HG03097 (cell line): ENCODE data around the gene POU3F1.

Source experiments
- ATAC-seq: cut with Tn5 transposase; IDR thresholded peaks from one replicate; pipeline ENCODE4 v1.9.1; 2021; ENCODE audit not compliant: unreplicated experiment, low FRiP score

The POU3F1 gene

DNA sequence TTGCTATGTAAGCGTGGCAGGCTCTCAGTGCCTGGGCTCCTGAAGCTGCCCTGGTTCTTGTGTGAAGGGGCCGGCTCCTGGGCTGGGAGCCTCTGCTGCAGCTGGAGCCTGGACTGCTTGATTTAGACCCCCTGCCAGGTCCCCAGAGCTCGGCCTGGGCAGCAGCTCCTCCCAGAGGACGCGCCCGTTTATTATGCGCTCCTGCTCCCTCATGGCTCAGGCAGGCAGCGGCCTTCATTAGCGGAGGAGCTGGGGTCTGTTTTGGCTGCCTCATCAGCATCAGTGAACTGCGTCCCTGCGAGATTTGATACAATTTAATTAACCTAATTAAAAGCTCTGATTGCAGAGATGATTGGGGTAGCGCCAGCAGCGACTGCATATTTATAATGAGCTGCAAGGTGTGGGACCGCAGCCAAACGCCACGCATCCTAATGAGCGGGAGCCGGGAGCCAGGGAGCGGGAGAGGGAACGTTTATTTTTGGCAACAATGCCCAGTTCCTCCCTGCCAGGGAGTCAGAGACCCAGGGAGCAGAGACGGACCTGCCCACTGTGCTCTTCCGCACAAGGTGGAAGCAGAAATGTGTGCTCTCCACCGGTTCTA is 17.4 kb downstream of the POU3F1 start:
- ATAC-seq = no peak

DNA sequence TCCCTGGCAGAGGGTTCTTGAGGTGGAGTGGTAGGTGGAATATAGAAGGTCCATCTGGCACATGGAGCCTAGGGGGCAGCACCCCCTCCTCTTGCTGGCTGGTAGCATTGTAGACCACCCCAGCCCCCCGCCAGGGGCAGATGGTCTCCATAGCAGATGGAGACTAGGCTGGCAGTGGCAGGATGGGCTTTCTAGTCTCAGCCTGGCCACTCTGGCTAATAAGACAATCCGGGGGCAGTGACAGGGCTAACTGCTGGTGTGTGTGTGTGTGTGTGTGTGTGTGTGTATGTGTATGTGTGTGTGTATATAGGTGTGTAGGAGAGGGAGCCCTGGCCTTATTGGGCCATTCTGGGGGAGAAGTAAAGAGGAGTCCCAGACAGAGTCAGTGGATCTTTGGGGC is 17.9 kb downstream of the POU3F1 start:
- peak; percentile 3 for ATAC-seq

DNA sequence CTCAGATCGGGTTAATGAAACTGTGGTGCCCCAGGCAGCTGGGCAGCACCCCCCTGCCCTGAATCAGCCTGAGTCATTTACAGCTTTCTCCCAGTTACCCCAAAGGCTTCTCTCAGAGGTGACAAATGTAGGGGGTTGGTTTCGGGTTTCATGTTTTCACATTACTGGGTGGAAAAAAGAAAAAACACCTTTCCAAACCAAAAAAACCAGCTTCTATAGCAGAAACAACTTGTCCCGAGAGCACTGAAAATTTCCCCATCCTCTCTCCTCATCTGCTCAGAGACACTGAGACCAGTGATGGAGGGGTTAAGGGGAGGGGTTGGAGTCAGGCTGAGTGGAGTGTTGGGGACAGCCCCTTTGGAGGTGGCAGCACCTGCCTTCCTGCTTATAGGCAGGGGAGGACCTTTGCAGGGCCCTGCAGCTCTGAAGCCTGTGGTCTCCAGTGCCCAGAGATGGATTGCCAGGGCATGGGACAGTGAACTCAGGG is 18.4 kb downstream of the POU3F1 start:
- ATAC-seq = peak; percentile 61

DNA sequence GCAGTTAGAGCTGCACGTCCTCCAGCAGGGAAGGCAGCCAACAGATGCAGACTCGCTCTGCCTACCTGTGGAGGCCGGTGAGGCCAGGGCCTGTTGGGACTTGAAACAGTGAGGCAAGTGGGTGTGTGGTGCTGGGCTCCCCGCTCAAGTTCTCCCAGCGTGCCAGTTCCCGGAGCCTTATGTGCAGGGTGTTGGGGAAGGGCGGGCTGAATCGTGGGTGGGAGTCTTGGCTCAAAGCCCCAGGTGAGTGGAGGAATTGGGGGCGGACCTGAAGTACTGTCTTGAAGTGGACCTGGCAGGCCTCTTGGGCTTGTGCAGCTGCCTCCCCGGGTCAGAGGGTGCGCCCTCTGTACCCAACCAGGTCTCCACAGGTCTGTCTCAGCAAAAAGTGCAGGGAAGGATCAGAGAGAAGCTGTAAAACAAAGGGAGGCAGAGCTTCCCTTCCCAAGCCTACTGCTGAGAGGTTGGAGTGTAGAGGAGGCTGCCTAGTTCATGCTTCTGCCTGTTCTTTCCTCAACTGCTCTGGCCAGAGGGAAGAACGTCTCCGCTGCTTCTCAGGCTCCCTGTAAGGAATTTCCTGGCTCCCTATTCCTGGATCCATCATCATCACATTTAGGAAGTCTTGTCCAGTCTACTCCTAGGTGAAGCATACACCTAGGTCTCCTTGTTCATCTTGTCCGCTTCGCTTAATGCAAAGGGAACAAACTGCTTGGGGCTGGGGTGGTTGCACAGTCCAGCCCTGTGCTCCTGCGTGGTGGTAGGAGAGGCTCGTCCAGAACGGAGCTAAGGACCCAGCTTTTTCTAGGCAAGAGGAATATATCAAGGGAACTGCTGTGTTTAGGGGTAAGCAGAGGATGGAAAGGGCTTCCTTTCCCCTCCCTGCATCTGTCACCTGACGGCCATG is 19.1 kb downstream of the POU3F1 start:
- ATAC-seq = no peak

DNA sequence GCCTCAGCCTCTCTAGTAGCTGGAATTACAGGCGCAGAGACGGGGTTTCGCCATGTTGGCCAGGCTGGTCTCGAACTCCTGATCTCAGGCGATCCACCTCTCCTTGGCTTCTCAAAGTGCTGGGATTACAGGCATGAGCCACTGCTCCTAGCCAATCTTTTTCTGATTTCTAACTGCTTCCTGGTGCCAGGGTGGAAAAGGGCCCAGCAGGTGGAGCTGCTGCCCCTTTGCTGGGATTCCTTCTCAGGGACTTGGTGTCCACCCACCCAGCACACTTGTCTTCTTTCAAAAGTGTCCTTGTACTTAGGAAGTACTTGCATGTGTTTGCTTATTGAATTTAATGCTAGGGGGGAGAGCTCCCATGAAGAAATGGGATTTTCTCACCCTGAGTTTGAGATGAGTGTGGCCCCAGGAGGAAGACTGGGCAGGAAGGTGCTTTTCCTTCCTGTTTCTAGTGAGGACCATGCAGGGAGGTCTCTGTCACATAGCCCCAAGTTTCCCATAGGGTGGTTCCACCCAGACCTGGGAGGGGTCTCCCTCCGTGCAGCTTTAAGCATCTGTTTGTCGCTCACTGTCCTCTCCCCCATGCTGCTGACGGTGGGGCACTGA is 19.9 kb downstream of the POU3F1 start:
- ATAC-seq = no peak

DNA sequence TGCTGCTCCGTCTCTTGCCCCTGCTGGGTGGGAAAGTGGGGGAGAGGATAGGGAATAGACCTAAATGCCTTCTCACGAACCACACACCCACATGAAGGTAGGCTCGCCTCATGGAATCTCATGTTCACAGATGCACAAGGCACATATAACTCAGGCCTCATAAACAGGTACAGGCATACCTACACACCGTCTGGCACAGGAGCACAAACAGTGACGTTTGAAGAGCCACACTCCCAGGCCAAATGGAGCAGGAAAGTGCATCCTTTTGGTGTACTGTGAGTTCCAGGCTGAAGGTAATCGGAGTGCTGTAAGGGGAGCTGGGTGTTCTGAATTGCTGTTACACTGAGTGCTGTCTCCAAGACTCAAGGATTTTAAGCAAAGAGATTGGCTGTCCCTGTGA is 20.9 kb downstream of the POU3F1 start:
- ATAC-seq = no peak

DNA sequence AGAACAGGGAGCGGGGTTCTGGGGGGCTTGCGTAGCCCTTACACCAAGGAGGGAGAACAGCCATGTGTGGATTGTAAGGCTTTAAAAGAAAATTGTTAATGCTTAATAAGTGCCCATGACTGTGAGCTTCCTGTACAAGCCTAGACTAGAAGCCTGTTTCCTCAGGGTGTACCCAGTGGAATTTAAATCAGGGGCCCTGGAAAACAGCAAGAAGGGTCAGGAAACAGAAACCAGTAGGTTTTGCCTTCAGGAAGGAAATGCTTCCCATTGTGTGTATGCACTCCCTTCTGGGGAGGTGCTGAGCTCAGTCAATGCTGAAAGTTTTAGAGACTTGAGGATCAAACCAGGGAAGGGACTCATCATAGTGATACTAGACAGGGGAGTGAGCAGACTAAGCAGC is 21.4 kb downstream of the POU3F1 start:
- ATAC-seq = no peak

DNA sequence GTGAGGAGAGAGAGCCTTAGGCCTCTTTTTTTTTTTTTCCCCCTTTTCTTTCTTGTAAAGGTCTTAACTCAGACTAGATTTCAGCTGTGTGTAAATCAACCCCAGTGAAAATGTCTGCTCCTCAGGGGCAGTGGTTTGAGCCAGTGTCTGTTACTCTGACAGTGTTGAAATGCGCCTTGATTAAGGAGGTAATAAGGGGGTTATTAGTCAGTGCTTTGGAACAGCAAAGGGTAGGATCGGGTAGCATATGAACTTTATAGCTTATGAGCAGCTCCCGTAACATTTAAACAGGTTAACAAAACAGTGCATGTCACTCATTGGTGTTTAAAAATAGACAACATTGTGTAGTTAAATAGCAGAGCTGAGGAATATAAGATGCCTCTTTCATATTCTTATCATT is 23.8 kb downstream of the POU3F1 start:
- ATAC-seq = no peak

DNA sequence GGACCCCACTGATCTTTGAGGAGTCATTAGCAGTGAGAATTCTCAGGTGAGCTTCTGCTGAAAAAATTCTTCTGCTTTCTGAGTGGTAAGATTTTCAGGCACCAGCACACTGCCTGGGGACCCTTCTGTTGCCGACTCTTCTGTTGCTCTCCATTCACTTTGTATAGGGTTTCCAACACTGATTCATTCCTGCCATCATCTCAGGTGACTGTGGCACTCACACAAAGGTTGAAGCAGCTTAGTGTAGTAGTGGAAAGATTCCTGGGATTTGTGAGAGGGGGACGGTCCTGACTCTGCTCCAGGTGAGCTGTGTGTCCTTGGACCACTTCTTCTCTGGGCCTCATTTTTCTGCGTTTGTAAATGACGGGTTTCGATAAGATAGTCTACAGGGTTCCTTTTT is 24.6 kb downstream of the POU3F1 start:
- ATAC-seq = no peak

DNA sequence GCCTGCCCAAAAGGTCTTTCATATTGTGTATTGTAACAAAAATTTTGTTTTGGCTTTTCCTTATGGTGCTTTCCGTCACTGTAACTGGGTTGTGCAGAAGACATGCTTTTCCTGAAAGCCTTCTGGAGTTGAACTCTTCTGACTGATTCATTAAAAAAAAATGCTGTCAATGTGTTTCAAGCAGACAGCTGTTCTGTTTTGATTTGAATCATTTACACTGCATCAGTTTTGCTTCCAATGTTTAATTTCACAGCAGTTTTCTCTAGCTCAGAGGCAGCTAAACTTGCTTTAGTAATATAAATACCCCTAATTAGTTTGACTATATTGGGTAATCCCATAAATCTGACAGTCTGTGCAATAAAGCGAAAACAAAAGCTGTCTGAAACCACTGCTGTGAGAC is 26.2 kb downstream of the POU3F1 start:
- no peak for ATAC-seq

DNA sequence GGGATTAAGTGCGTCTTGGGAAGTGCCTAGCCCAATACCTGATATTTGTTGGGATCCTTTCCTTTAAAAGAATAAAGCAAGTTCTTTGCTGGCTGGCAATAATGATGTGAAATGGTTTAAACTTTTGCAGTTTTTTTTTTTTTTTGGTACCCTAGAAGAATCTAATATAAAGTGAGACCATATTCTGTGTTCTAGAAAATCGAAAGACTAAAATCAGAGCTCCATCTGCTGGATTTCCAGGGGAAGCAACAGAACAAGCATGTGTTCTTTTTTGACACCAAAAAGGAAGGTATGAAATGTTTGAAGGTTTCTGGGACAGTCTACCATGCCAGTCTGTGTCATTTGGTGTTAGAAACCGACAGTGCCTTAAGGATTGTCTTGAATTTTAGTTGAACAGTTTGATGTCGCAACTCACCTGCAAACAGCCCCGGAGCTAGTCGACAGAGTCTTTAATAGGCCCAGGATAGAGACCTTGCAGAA is 27.7 kb downstream of the POU3F1 start:
- no peak for ATAC-seq

DNA sequence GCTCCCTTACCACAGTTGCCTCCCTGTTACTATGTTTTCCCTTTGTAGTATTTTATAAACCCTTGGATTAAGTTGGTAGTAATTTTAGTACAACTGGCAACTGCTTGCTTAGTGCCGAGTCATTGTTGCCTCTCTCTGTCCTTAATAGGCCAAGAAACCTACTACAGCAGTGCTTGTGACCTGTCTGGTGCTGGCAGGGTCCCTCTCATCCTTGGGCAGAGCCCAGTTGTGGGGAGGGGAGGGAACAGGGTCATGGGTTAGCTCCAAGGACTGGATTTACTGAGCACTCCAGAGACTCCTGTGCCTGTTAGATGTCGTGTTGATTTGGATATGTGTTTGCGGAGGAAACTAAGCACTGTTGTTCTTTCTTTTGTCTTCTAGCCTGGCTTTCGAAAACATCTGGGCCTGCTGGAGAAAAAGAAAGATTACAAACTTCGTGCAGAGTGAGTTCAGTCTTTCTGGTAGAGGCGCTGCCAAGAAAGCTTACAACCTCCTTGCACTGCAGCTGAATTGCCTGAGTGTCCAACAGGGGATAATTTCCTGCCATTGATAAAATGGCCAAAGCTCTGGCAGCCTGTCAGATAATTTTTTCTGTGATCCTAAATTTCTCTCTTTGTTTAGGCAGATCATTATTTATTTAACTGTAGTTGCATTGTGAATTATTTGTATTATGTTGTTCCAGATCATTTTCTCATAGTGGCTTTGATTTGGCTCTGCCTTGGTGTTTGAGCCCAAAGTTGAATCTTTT is 30.4 kb downstream of the POU3F1 start:
- ATAC-seq = no peak

DNA sequence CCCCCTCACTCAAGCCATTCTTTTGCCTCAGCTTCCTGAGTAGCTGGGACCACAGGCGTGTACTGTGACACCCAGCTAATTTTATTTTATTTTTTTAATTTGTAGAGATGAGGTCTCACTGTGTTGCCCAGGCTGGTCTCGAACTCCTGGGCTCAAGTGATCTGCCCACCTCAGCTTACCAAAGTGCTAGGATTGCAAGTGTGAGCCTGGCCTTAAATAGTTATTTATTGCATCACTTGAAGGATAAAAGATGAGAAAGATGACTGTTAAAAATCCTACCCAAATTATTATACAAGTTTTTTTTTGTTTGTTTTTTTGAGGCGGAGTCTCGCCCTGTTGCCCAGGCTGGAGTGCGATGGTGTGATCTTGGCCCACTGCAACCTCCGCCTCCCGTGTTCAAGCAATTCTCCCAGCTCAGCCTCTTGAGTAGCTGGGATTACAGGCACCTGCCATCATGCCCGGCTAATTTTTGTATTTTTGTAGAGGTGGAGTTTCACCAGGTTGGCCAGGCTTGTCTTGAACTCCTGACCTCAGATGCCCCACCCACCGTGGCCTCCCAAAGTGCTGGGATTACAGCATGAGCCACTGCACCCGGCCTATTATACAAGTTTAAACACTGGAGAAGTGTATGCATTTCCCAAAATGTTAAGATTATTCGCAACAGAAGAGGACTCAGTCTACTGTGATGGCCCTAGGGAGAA is 31.7 kb downstream of the POU3F1 start:
- ATAC-seq = no peak

DNA sequence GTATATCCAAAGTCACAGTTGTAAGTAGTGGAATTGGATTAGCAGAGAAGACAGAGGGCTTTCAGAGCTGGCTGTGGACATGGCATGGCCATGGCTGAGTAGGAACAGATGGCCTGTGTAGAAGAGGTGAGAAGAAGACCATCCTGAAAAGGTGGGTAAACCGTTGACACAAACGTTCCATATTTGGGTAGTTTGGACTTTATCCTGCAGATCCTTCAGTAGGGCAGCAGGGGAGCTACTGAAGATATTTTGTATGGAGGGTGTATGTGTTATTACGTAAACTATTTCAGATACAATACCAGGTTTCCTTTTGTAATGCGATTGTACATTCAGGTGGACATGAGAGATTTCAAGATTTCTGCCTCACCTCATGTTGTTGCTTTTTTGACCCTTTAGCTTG is 32.4 kb downstream of the POU3F1 start:
- ATAC-seq = no peak

DNA sequence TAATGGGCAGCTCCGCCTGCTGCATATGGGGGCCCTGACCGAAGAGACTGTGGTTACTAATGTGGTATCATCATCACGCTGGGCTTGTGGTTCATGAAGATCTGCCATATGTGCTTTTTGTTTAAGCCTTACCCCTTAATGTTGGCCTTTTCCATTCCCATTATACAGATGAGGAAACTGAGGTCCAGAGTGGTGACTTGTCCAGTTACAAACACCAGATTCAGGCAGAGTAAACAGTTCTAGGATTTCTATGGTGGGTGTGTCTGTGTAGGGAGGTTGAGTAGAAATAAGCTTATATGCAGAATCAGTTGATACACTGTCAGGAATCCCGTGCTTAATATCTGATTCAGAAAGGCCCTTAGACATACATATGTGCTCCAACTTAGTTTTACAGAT is 33.4 kb downstream of the POU3F1 start:
- ATAC-seq = no peak

DNA sequence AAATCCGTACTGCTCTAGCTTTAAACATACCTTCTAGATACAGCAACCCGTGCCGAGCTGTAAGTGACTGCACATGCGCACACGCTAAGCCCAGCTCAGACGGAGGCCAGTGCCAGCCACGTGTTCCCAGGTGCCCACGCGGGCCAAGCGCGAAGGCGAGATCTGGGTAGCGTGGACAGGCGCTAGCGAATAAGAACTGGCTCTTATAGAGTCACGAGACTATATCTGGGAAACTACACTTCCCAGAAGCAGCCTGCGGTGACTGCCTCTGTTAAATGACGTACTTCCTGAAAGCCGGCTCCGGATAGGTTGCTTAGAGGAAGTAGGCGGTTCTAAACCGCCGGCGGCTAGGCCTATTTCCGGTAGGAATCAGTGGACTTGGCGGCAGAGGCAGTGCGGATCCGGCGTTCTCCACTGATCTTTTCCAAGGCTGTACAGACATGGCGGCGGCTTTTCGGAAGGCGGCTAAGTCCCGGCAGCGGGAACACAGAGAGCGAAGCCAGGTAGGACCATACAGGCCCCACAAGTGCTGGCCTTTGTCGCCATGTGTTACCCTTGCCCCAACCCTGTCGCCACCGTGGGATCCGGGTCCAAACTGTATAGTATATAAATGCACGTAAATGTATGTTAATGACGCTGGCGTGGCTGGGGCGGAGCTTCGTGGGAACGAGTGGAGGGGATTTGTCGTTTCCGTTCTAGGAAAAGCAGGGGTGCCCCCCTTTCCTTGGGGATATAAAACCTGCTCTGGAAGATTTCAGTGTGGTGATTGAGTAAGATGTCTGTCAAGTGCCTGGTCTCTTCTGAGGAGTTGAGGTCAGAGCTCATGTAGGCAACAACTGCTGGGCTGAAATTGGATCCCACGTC is 34.0 kb downstream of the POU3F1 start, which contains the start of gene UTP11:
TSS of gene UTP11 (plus strand) at position 372 of the 864 bp plus-strand sequence. CDS start at position 441, 69 bp downstream.
- peak; percentile 87 for ATAC-seq

DNA sequence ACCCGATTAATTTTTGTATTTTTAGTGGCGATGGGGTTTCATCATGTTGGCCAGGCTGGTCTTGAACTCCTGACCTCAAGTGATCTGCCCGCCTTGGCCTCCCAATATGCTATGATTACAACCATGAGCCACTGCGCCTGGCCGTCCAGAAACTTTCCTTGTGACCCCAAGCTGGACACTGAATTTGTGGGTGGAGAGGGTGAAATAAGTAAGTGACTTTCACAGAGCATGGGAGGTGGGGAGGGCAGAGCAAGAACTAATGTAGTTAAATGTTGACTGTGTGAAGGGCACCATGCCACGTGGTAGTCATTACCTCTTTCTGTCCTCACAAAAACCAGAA is 36.8 kb downstream of the POU3F1 start:
- ATAC-seq = no peak

DNA sequence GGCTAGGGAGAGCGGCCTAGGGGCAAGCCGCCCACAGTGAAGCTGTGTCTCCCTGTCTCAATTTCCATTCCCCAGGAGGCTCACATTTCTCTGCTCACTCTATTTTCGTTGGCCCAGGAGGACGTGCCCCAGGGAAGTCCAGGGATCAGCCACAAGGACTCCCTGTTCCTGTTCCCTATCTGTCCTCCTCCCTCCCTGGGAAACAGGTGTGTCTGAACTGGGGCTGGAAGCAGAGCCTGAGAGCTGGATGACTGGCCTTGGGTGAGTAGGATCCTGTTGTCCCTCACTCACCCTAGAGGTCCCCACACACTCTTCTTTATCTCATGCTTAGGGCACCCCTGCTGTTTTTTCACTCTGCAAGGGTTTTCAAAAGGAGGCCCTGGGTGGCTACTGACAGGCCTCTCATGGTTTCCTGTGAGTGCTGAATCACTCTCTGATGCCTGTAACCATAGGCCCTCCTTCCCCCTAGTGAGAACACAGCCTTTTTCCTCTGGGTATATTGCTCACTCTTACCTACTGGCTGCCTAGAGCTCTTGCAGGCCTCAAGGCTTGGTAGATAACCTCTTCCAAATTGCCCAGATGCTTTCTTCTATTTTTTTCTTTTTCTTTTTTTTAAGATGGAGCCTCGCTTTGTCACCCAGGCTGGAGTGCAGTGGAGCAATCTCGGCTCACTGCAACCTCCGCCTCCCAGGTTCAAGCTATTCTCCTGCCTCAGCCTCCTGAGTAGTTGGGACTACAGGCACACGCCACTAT is 37.3 kb downstream of the POU3F1 start:
- no peak for ATAC-seq
